Measurements from ENCODE around the gene STK17A.
"Not testable (repeated sequence)": the region's sequence is repeated elsewhere in the genome, so short reads cannot be mapped to it uniquely, and the experiment has no call there.

STK17A gene

DNA sequence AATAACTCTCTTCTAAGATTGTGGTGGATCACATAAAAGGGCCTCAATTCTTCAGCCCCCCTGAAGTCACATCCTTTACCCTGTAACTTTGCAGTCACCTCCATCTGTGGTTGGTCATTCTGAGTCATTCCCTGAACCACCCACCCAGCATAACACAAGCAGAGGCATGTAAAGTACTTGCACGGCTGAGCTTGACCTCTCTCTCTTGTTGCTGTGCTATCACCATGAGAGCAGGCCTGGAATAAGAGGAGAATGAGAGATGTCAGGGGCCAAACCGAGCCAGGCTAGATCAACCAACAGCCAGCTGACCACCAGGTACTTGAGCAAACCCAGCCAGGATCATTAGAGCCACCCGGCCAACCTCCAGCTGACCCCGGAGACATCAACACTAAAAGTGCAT lies 13.5 kb upstream of the STK17A start:
- no peak for DNase-seq (ENCODE audit: low read depth)

DNA sequence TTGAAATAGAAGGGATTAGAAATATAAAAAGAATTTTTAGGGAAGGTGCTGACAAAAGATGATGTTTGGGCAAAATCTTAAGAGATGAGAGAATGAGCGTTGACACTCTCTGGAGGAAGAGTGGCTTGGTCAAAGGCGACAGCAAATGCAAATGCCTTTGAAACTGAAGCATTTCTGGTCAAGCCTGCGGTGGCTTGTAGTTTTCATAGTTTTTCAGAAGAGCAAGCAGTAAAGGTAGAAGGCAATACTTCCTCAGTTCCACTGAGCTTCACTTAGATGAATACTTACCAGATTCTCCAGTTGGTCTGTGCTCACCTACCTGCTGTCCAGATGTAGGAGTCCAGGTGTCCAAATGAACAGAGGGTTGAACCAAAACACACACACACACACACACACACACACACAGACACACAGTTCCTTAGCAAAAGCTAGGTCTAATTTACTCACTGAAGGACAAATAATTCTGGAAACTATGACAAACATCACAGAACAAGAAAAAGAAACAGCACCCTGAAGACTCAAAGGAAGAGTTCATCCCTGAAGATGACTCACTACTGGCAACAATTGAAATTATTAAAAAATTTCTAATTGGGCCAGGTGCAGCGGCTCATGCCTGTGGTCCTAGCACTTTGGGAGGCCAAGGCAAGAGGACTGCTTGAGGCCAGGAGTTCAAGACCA lies 12.1 kb upstream of the STK17A start:
- DNase-seq (ENCODE audit: low read depth), result no peak

DNA sequence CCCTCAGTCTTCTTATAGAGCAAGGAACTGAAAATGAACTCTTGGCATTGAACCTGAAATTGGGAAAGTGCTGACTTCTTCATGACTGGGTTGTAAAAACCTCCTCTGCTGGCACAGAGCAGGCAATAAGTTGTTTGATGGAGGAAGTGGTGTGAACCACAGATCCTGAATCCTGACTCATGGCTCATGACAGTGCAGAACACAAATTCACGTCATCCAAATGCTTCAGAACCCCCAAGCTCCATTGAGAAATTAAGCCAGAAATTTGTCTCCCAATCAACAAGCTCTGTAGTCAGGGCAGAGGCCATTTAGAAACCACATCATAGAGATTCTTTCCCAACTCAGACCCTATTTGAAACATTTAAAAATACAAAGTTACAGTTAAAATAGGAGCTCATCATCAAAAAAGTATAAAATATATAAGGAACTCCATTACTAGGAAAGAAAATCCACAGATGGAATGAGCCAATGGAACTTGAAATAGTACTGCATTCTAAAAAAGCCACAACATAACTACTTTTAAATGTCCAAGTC lies 10.3 kb upstream of the STK17A start:
- DNase-seq (ENCODE audit: low read depth), result no peak

DNA sequence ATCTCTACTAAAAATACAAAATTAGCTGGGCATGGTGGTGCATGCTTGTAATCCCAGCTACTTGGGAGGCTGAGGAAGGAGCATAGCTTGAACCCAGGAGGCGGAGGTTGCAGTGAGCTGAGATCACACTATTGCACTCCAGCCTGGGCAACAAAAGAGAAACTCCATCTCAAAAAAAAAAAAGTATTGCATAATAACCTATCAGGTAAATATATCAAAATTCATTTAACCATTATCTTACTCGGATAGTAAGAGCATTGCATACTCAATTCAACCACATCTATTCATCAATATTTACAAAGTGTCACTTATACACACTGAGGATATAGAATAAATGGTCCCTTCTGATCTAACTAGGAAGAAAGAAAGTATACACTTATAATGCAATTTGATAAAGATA lies 9.1 kb upstream of the STK17A start:
- not testable (repeated sequence) for DNase-seq (ENCODE audit: low read depth)

DNA sequence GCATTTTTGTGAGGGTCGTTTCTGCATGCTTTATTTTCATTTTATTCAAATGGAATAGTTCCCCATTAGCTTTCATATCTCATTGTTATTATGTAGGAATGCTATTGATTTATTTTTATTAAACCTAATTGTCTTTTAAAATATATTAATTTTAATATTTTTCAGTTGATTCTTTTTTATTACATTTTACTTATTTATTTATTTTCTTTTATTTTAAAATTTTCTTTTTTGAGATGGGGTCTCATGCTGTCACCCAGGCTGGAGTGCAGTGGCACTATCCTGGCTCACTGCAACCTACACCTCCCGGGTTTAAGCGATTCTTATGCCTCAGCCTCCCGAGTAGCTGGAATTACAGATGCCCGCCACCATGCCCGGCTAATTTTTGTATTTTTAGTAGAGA lies 7.4 kb upstream of the STK17A start:
- DNase-seq (ENCODE audit: low read depth), result no peak

DNA sequence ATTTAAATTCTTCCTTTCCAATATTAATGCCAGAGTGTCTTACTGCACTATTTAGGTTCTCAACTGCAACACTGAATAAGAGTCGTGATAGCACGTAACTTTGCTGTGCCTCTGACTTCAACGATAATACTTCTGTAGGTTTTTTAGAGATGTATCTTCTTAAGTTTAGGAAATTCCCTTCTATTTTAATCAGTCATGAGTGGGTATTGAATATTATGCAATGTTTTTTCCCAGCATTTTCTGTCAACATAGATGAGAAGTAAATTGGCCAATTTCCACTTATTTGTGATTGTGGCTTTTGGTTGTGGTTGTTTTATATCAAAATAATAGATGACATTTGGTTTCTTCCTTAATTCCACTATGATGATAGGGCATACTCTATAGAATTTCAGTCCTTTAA lies 6.7 kb upstream of the STK17A start:
- DNase-seq (ENCODE audit: low read depth), result no peak

DNA sequence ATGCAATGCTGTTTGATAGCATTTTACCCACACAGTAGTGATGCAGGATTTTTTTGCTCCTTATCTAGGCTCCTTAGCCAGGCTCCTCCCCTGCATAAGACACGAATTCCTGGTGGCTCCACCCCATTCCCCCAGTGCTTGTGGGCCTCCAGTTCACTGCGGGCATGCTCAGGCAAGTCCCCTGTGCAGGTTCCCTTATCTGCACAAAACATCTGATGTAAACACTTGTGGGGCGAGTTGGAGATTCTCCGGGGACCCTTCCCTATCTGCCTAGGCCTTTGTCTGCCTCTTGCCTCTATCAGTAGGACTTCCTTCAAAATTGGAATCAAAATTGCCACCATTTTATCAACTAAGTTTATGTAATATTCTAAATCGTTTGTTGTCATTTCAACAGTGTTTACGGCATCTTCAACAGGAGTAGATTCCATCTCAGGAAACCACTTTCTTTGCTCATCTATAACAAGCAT lies 5.4 kb upstream of the STK17A start:
- peak; percentile 83 for DNase-seq (ENCODE audit: low read depth)

DNA sequence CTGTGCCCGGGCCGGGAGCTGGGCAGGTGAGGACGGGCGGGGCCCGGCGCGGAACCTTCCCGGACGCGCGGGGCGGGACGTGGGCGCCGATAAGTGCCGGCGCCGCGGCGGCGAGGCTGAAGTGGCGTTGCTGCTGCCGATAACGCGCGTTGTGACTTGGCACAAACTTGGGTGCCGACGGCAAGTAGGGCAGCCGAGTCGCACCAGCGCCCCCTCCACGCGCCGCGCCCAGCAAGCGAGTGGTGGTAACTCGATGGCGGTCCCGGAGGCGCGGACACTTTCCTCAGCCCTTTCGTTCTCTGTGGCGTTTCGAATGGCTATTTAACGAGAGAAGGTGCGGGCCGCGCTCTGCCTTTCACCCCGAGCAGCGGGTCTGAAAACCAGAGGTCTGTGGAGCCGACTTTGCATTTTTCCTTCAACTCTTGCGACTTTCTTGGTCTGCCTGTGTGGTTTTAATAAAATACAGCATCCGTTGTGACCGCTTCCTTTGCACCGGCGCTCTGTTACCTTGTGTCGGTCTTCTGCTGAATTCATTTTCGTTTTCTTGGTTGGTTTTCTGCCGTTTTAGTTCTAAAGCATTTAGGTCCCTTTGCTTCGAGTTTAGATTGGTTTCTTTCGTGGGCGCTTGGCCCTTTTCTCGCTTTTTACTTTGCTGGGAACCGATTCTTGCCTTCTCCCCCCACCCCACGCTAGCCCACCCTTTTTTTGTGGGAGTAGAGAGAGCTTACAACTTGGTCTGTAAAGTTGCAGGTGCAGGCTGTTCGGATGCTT lies 701 bp downstream of the STK17A start:
- no peak for DNase-seq (ENCODE audit: low read depth)

DNA sequence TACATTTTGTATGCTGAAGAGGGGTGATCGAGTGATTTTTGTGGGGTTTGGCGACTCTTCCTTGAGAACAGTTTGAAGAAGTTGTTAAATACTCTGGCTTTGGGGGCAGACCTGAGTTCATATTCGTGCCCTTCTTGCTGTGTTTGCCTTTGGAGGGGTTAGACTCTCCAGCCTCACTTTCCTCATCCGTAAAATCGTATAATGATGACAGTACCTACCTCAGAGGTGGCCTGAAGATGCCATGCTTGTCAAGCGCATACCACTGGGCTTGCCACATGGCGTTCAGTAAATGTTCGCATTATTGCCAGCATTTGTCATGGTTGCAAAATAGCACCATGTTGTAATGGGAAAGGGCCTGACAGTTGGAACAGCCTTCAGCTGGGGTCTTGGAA lies 1.3 kb downstream of the STK17A start:
- no peak for DNase-seq (ENCODE audit: low read depth)

DNA sequence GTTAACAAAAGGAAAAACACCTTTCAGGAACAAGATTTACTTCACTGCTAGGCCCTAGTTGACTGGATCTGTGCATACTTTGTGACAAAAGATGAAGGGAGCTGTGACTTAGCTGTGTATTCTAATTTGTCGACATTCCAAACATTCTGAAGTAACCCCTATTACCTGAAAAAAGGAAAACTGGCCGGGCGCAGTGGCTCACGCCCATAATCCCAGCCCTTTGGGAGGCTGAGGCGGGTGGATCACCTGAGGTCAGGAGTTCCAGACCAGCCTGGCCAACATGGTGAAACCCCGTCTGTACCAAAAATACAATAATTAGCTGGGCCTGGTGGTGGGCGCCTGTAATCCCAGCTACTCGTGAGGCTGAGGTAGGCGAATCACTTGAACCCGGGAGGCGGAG lies 1.8 kb downstream of the STK17A start:
- DNase-seq (ENCODE audit: low read depth), result not testable (repeated sequence)

DNA sequence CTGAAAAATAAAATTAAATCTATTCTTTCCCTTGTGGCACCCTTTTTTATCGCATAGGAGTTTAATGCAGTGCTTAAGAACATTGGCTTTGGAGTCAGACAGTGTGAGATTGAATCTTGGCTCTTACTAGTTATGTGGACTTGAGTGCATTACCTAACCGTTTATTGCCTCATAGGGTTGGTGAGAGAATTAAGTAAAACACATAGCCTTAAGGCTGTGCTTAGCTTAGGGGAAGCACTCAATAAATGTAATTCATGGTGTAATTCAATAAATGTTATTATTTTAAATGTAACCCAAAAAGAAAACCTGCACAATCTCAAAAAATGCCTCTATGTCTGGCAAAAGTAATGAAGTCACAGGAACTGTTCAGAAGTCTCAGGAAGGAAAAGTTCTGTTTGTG lies 2.7 kb downstream of the STK17A start:
- no peak for DNase-seq (ENCODE audit: low read depth)

DNA sequence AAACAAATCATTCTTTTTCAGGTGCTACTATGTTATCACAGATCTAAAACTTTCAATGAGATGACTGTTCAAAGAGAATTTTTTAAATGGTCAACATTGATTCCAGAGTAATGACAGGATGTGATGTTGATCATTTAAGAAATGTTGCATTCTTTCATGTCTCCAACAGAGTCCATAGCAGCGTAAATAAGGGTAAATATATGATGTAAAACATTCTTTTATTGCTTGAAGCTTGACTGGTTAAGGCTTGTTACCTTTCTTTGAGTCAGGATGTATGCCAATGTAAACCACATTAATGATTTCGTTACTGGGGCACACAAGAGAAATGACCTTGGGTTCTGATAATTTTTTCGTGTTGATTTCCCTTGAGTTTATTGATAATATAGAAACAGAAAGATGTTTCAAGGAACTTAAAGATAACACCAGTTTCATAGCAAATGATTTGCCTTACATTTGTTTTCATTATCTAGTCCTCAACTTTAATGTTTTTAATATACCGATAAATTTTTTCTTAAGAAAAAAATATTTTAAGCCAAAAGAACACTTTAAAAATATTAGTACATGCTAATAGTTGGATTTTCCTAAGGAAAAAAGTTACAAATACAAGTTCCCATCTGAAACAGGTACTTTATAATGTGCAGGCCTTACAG lies 3.5 kb downstream of the STK17A start:
- no peak for DNase-seq (ENCODE audit: low read depth)

DNA sequence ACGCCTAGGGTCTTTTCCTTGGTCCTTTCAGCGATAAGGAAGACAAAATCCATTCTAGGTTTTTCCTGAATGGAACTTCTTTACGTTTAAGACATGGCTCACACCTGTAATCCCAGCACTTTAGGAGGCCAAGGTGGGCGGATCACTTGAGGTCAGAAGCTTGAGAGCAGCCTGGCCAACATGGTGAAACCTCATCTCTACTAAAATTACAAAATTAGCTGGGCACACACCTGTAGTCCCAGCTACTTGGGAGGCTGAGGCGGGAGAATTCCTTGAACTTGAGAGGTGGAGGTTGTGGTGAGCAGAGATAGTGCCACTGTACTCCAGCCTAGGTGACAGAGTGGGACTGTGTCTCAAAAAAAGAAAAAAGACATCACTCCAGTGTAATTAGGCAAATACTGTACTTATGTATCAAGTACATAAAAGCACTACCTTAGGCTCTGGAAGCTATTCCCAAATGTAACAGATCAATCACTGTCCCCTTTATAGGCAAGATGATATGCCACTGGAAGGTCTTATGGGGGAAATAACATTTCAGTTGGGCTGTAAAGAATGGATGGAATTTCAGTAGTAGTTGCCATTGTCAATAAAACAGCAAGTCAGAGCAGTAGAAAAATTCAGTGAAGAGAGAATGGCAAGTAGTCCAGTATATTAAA lies 5.7 kb downstream of the STK17A start:
- no peak for DNase-seq (ENCODE audit: low read depth)

DNA sequence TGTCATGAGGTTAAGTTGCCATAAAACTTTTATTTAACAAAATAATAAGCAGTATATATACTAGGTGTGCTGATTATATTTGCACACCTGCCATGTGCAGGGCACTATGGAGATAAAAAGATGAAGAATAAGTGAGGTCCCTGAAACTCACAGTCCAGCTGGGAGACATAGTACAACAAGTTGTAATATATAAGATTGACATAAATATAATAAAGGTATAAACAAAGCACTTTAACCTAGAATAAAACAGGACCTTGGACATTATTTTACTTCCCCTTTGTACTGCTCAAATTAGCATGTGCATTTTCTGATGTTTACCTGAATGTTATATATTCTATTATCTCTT lies 6.2 kb downstream of the STK17A start:
- DNase-seq (ENCODE audit: low read depth), result no peak

DNA sequence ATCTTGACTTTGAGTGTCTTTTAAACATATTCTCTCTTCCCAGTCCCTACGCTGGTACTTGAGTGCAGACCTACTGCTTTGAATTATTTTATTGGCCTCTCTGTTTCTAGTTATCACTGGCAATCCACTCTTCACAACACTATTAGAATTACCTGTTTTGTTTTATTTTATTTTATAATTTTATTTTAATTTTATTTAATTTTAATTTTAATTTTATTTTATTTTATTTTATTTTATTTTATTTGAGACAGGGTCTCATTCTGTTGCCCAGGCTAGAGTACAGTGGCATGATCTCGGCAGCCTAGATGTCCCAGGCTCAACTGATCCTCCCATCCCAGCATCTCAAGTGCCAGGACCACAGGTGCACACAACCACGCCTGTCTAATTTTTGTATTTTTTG lies 6.8 kb downstream of the STK17A start:
- no peak for DNase-seq (ENCODE audit: low read depth)

DNA sequence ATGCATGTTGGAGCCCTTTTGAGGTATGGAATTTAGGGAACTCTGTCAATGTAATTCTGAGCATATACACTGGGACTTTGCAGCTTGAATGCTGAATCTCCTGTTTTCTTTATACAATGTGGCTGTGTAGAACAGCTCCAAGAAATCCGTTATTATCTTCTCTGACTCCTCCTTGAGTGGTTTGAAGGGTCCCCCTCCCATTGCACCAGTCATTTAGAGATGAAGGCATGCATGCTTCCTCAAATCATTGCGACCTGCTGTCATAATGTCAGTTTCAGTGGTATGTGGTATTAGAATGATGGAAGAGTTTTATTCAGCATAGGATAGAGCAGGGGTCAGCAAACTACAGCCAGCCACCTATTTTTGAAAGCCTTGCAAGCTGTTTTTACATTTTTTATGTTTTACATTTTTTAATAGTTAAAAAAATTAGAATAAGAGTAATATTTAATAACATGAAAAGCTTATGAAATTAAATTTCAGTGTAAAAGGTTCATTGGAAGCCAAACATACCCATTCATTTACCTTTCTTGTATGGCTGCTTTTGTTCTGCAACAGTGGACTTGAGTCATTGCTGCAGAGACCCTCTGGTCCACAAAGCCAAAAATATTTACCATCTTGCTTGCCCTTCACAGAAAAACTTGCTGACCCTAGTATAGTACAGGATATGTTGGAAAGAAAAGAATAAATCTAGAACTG lies 8.1 kb downstream of the STK17A start:
- no peak for DNase-seq (ENCODE audit: low read depth)

DNA sequence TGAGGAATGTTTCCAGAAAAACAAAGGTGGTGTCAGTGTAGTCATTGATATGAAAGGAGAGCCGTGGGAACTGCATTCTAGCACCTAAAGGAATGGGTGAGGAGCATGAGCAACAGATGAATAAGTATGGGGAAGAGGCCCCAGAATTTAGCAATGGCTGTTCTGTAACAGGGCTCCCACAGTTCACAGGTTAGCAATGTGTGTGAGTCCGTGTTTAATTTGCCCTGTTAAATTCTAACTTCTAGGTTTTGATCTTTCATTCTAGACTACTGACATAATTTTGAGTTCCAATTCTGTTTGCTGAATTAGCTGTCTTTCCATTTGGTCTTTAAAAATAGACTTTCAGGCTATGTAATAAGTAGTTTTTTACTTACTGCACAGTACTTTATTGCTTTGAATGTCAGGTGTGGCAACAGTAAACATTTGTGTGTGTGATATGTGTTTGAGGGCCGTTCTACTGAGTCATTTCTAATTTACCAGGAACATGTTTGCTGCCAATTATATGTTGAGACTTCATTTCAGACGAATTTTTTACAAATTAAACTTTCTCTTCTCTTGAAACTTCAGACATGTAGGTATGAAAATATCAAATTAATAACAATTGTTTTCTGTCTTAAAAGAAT lies 8.8 kb downstream of the STK17A start:
- DNase-seq (ENCODE audit: low read depth), result no peak

DNA sequence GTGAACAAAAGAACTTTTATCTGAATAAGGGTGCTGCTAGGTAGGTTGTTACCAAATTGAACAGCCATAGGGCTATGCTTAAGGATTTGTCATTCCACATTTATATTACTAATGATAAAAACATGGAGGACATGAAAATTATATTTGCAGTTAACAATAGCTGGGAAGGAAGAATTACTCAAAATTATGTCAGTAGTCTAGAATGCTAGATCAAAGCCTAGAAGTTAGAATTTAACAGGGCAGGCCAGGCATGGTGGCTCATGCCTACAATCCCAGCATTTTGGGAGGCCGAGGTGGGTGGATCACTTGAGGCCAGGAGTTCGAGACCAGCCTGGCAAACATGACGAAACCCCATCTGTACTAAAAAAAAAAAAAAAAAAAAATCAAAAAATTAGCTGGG lies 9.4 kb downstream of the STK17A start:
- DNase-seq (ENCODE audit: low read depth), result no peak

DNA sequence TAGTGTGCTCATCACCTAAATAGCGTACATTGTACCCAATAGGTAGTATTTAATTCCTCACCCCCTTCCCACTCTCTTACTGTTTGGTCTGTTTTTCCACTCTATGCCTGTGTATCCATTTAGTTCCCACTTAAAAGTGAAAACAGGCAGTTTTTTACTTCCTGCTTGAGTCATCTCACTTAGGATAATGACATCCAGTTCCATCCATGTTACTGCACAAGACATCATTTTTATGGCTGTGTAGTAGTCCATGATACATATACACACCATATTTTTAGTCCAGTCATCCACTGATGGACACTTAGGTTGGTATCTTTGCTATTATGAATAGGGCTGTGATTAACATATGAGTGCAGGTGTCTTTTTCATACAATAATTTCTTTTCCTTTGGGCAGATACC lies 10.1 kb downstream of the STK17A start:
- no peak for DNase-seq (ENCODE audit: low read depth)

DNA sequence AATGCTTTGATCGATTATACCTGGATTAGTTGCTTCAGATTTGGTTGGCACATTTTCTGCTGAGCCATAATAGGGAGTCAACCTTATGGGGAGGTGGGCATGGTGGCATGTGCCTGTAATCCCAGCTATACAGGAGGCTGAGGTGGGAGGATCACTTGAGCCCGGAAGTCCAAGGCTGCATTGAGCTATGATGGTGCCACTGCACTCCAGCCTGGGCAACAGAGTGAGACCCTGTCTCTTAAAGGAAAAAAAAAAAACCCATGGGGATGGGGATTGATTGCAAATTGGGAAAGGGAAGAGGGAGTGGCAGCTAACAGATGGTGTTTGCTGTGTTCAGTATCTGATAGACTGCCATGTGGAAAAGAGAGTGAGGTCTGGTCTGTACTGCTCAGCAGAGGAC lies 11.1 kb downstream of the STK17A start:
- DNase-seq (ENCODE audit: low read depth), result no peak

DNA sequence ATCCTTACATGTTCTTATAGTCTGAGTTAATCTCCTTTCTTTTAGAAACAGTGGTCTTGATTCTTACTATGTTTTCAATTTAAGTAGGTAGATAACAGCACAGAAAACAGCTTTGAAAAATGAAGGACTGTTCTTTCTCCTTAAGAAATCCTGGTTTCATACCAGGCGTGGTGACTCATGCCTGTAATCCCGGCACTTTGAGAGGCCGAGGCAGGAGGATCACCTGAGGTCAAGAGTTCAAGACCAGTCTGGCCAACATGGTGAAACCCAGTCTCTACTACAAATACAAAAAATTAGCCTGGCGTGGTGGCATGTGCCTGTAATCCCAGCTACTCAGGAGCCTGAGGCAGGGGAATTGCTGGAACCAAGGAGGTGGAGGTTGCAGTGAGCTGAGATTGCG lies 13.5 kb downstream of the STK17A start:
- DNase-seq (ENCODE audit: low read depth), result not testable (repeated sequence)

DNA sequence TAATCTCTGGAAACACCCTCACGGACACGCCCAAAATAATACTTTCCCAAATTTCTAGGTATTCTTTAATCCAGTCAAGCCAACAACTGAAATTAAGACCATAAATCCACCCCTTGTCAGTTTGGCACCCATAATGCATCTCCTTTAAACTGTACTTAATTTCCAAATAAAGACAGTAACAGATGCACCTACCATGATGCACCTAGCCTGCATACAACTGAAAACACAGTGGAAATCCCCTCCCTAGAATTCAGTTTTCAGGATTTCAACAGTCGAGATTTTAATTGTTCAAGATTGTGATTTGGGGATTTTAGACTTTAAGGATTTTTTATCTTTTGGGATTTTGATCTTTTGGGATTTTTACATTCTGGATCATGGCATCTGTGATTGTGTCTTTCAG lies 17.1 kb downstream of the STK17A start:
- DNase-seq (ENCODE audit: low read depth), result no peak
